IPS-15b (cell line): Measurements from ENCODE around the gene AS3MT.
"Not testable (repeated sequence)": the region's sequence is repeated elsewhere in the genome, so short reads cannot be mapped to it uniquely, and the experiment has no call there.

Experiments
- H3K27me3 ChIP-seq: one replicate; pipeline ENCODE4 v1.6.1; 2013; ENCODE audit warnings: low read length; ENCODE audit not compliant: control insufficient read depth, insufficient read depth
- H3K36me3 ChIP-seq: one replicate; pipeline ENCODE4 v1.6.1; 2013; ENCODE audit warnings: low read length; ENCODE audit not compliant: control insufficient read depth, insufficient read depth
- H3K4me1 ChIP-seq: one replicate; pipeline ENCODE4 v1.6.1; 2013; ENCODE audit warnings: mild to moderate bottlenecking, low read length; ENCODE audit not compliant: control insufficient read depth, insufficient read depth
- H3K4me3 ChIP-seq: one replicate; pipeline ENCODE4 v1.5.1; 2013; ENCODE audit warnings: low read depth, low read length
- H3K9ac ChIP-seq: one replicate; pipeline ENCODE4 v1.6.1; 2013; ENCODE audit warnings: low read depth, mild to moderate bottlenecking, low read length
- H3K9me3 ChIP-seq: one replicate; pipeline ENCODE4 v1.6.1; 2013; ENCODE audit warnings: mild to moderate bottlenecking, low read length; ENCODE audit not compliant: control insufficient read depth, insufficient read depth

AS3MT gene

GRCh38 chr10:102869258-102870198, at the start of gene AS3MT:
TSS of gene AS3MT (plus strand) at chr10:102869470. CDS start at chr10:102869593, 123 bp downstream.
- Histone ChIP-seq H3K36me3 (no peaks in the 10 kb centered on the region), H3K4me3 (peak within 1 kb of the TSS; percentile 86), H3K9me3 (no peaks in the 10 kb centered on the region), H3K27me3 (no peaks in the 10 kb centered on the region), H3K4me1 (peaks cover 7% of the 10 kb centered on the region), H3K9ac (peak within 1 kb of the TSS; percentile 82)

- H3K9me3 ChIP-seq, H3K4me3 ChIP-seq, H3K9ac ChIP-seq, H3K27me3 ChIP-seq, H3K36me3 ChIP-seq, H3K4me1 ChIP-seq: not testable (repeated sequence)
Observed at GRCh38 chr10:102820008-102820407, 49.3 kb upstream of the AS3MT start.

GRCh38 chr10:102822222-102822621, 47.0 kb upstream of the AS3MT start:
- Histone ChIP-seq H3K4me3 (no peak overlapping the region), H3K9me3 (no peaks in the 10 kb centered on the region), H3K36me3 (no peaks in the 10 kb centered on the region), H3K27me3 (no peaks in the 10 kb centered on the region), H3K9ac (no peak overlapping the region), H3K4me1 (no peaks in the 10 kb centered on the region)

GRCh38 chr10:102824664-102825063, 44.6 kb upstream of the AS3MT start:
- no peak overlapping the region for H3K9ac ChIP-seq
- no peaks in the 10 kb centered on the region for H3K27me3 ChIP-seq
- no peaks in the 10 kb centered on the region for H3K9me3 ChIP-seq
- no peak overlapping the region for H3K4me3 ChIP-seq
- no peaks in the 10 kb centered on the region for H3K4me1 ChIP-seq
- H3K36me3 ChIP-seq = no peaks in the 10 kb centered on the region

GRCh38 chr10:102826148-102826796, 43.0 kb upstream of the AS3MT start:
- H3K4me1 ChIP-seq = no peaks in the 10 kb centered on the region
- no peak overlapping the region for H3K9ac ChIP-seq
- H3K9me3 ChIP-seq = no peaks in the 10 kb centered on the region
- no peaks in the 10 kb centered on the region for H3K36me3 ChIP-seq
- H3K27me3 ChIP-seq = no peaks in the 10 kb centered on the region
- H3K4me3 ChIP-seq = no peak overlapping the region

GRCh38 chr10:102827597-102827975, 41.7 kb upstream of the AS3MT start:
- no peaks in the 10 kb centered on the region for H3K9me3 ChIP-seq
- no peak overlapping the region for H3K4me3 ChIP-seq
- no peaks in the 10 kb centered on the region for H3K36me3 ChIP-seq
- H3K4me1 ChIP-seq = no peaks in the 10 kb centered on the region
- no peak overlapping the region for H3K9ac ChIP-seq
- H3K27me3 ChIP-seq = no peaks in the 10 kb centered on the region

- no peaks in the 10 kb centered on the region for H3K27me3 ChIP-seq
- no peaks in the 10 kb centered on the region for H3K9me3 ChIP-seq
- H3K9ac ChIP-seq = no peak overlapping the region
- H3K4me1 ChIP-seq = peaks cover 2% of the 10 kb centered on the region
- H3K36me3 ChIP-seq = no peaks in the 10 kb centered on the region
- no peak overlapping the region for H3K4me3 ChIP-seq
Observed at GRCh38 chr10:102831322-102832071, 37.8 kb upstream of the AS3MT start.

GRCh38 chr10:102832248-102832647, 37.0 kb upstream of the AS3MT start:
- Histone ChIP-seq H3K9me3 (no peaks in the 10 kb centered on the region), H3K4me3 (no peak overlapping the region), H3K36me3 (no peaks in the 10 kb centered on the region), H3K9ac (no peak overlapping the region), H3K27me3 (no peaks in the 10 kb centered on the region), H3K4me1 (peaks cover 2% of the 10 kb centered on the region)

- H3K4me3 ChIP-seq = no peak overlapping the region
- no peaks in the 10 kb centered on the region for H3K9me3 ChIP-seq
- no peaks in the 10 kb centered on the region for H3K36me3 ChIP-seq
- no peak overlapping the region for H3K9ac ChIP-seq
- no peaks in the 10 kb centered on the region for H3K27me3 ChIP-seq
- peaks cover 2% of the 10 kb centered on the region for H3K4me1 ChIP-seq
Observed at GRCh38 chr10:102832987-102833386, 36.3 kb upstream of the AS3MT start.

GRCh38 chr10:102834143-102834542, 35.1 kb upstream of the AS3MT start:
- no peaks in the 10 kb centered on the region for H3K9me3 ChIP-seq
- no peak overlapping the region for H3K4me3 ChIP-seq
- H3K36me3 ChIP-seq = no peaks in the 10 kb centered on the region
- no peaks in the 10 kb centered on the region for H3K27me3 ChIP-seq
- H3K9ac ChIP-seq = no peak overlapping the region
- peaks cover 2% of the 10 kb centered on the region for H3K4me1 ChIP-seq

GRCh38 chr10:102835007-102835482, 34.2 kb upstream of the AS3MT start:
- Histone ChIP-seq H3K4me3 (no peak overlapping the region), H3K27me3 (no peaks in the 10 kb centered on the region), H3K4me1 (peaks cover 2% of the 10 kb centered on the region), H3K9me3 (no peaks in the 10 kb centered on the region), H3K36me3 (no peaks in the 10 kb centered on the region), H3K9ac (no peak overlapping the region)
